Ecto neural progenitor cell (in vitro differentiated cells): ENCODE measurements around the gene DDX41.
A peak's percentile ranks its signal among the peaks of the same experiment; 100 is the strongest.

Experiments
- DNase-seq: peaks from one replicate; pipeline ENCODE4 v3.0.0-alpha.2; 2018; ENCODE audit warnings: low spot score

Gene DDX41

DNA sequence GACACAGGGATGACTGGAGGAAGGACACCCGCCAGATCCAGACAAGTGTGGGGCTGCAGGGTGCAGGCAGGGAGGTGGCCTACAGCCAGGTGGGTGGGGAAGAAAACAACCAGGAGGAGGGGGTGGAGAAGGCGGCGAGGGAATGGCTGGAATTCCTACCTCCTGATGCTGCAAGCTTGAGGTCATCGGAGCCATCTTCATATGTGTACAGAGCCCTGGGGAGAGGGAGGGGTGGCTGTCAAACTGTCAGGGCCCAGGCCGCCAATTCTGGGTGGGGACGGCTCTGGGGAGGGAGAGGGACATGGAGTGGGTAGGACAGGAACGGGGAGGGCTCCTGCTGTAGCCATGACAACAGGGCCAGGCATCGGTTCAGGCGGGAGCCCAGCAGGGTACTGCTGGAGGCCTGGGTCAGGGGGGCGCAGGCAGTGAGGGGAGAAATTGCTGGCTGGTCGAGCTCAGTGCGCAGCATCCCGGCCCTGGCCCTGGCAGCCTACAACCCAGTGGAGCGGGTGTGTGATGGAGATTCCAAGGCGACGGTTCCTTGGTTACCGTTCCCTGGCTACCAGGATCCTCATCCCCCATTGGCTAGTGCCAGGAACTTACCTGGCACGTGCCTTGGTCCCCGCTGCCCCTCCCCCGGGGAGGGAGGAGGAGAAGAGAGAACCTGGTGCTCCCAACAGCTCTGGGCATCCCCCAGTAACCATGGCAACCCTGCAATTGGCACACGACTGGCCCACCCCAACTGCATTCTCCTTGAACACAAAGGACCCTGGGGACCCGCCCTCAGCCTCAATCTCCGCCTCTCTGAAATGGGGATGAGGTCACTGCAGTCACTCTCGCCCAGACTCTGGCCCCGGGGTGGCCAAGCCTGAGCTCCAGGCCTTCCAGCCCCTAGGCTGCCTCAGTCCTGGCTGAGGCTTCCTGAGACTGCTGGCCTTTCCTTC is 47.8 kb downstream of the DDX41 start:
- DNase-seq: peak; percentile 76

- no peak for DNase-seq
These were observed 48.5 kb downstream of the DDX41 start for GRCh38 chr5:177468329-177468684.

DNA sequence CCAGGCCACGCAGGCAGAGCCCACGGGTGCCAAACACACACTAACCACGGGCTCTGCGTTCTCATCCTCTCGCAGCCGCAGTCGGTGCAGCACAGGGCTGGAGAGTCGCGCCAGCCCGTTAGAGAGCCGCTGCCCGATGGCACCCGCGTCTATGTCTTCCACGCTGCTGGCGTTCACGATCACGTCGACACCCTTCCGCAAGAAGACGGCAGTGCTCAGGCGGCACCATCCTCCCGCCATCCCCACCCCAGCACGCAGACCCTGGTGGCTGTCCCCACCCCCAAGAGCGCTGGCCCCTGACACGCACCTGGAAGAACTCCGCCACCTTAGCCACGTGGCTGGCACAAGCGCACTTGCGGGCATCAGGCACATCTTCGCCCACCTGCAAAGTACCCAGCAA is 49.3 kb downstream of the DDX41 start:
- DNase-seq: no peak

DNA sequence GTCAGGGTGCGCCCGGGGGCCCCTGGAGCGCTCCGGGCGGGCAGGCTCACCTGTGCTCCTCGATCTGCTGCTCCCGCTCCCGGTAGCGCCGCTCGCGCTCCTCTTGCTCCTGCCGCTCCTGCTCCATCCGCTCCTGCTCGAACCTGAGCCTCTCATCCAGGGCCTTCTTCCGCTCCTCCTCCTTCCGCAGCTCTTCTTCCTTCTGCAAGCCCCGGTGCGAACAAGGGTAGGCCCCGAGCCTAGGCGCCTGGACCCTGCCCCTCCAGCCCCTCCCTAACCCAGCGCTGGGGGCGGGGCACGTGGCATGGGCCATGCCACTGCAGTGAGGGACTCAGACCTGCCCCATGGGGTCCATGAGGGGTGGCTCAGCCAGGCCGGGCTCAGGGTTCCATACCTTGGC is 49.9 kb downstream of the DDX41 start:
- no peak for DNase-seq

- DNase-seq: no peak
These were observed 51.7 kb downstream of the DDX41 start for GRCh38 chr5:177465044-177465443.

GRCh38 chr5:177462021-177462670 is 54.6 kb downstream of the DDX41 start:
- DNase-seq: no peak
